Measurements from ENCODE around the gene DUOX1. TPM values are rescaled to one million over a fixed set of nuclear protein-coding genes. Genes with fewer than 3 reads are reported as not detected.

The DUOX1 gene
- total and polyA plus RNA-seq, 4 donors = 0.02 to 0.94 (median 0.08) TPM; not detected in 1

GRCh38 chr15:45177285-45177684 is 47.5 kb downstream of the DUOX1 start (continued):
- TF ChIP-seq REST (IDR thresholded peaks at IDR 0.05) (no peak), NR2F2 (IDR thresholded peaks at IDR 0.05) (no peak)

GRCh38 chr15:45179221-45179985 is 49.6 kb downstream of the DUOX1 start:
- WGBS = 84% methylated on average over 13 of the region's 13 CpGs
- TF ChIP-seq RAD21 (IDR thresholded peaks at IDR 0.05) (peak in 1 of 2 donors; percentile 76), HNF4A (conservative IDR thresholded peaks at IDR 0.05) (no peak), GABPA (IDR thresholded peaks at IDR 0.05 in 1 of 2, conservative IDR thresholded peaks at IDR 0.05 in 1 of 2) (no peak), CTCF (IDR thresholded peaks at IDR 0.05; ENCODE audit: low read depth, low read length, missing input control) (peak; percentile 47), SP1 (IDR thresholded peaks at IDR 0.05) (no peak), MAX (IDR thresholded peaks at IDR 0.05) (no peak), FOXA2 (IDR thresholded peaks at IDR 0.05) (no peak), TAF1 (conservative IDR thresholded peaks at IDR 0.05) (no peak)
- Histone ChIP-seq H3K4me3 (ENCODE audit: low read depth in 1 of 3, low read length in 3 of 3) (no peak overlapping the region), H3K27me3 (ENCODE audit: control insufficient read depth in 4 of 4, insufficient read depth in 4 of 4, low read length in 3 of 4) (no peaks in the 10 kb centered on the region), H3K9ac (ENCODE audit: low read depth in 1 of 2, low read length in 2 of 2) (no peak overlapping the region), H3K4me1 (ENCODE audit: control insufficient read depth in 4 of 4, insufficient read depth in 4 of 4, low read length in 3 of 4) (peaks cover 0 to 17% (median 6%) of the 10 kb centered on the region in 4 donors), H3K36me3 (ENCODE audit: control insufficient read depth in 4 of 4, insufficient read depth in 3 of 4, low read depth in 1 of 4, low read length in 3 of 4) (peaks cover 0 to 8% (median 2%) of the 10 kb centered on the region in 4 donors), H3K27ac (ENCODE audit: low read depth in 1 of 2, low read length in 2 of 2) (no peak overlapping the region), H3K9me3 (ENCODE audit: control insufficient read depth in 4 of 4, low read length in 3 of 4) (no peaks in the 10 kb centered on the region)
- no peak for DNase-seq (ENCODE audit: low spot score)

- 84% methylated on average over 7 of the region's 7 CpGs for WGBS
- Histone ChIP-seq H3K27ac (ENCODE audit: low read depth in 1 of 2, low read length in 2 of 2) (no peak overlapping the region), H3K9me3 (ENCODE audit: control insufficient read depth in 4 of 4, low read length in 3 of 4) (no peaks in the 10 kb centered on the region), H3K4me1 (ENCODE audit: control insufficient read depth in 4 of 4, insufficient read depth in 4 of 4, low read length in 3 of 4) (peaks cover 6 to 24% (median 13%) of the 10 kb centered on the region in 4 donors), H3K4me3 (ENCODE audit: low read depth in 1 of 3, low read length in 3 of 3) (no peak overlapping the region), H3K27me3 (ENCODE audit: control insufficient read depth in 4 of 4, insufficient read depth in 4 of 4, low read length in 3 of 4) (no peaks in the 10 kb centered on the region), H3K36me3 (ENCODE audit: control insufficient read depth in 4 of 4, insufficient read depth in 3 of 4, low read depth in 1 of 4, low read length in 3 of 4) (peaks cover 0 to 5% (median 2%) of the 10 kb centered on the region in 4 donors), H3K9ac (ENCODE audit: low read depth in 1 of 2, low read length in 2 of 2) (no peak overlapping the region)
- DNase-seq (ENCODE audit: low spot score) = no peak
- TF ChIP-seq YY1 (IDR thresholded peaks at IDR 0.05) (no peak), HNF4A (conservative IDR thresholded peaks at IDR 0.05) (no peak), NR2F2 (IDR thresholded peaks at IDR 0.05) (no peak), EGR1 (IDR thresholded peaks at IDR 0.05; ENCODE audit: low read depth in 2 of 2) (no peak), GABPA (IDR thresholded peaks at IDR 0.05 in 1 of 2, conservative IDR thresholded peaks at IDR 0.05 in 1 of 2) (no peak), HNF4G (IDR thresholded peaks at IDR 0.05) (no peak), CTCF (IDR thresholded peaks at IDR 0.05; ENCODE audit: low read depth, low read length, missing input control) (no peak), RAD21 (IDR thresholded peaks at IDR 0.05) (no peak), ATF3 (IDR thresholded peaks at IDR 0.05) (no peak), MAX (IDR thresholded peaks at IDR 0.05) (no peak), FOXA2 (IDR thresholded peaks at IDR 0.05) (no peak), REST (IDR thresholded peaks at IDR 0.05) (no peak)
Observed at GRCh38 chr15:45180201-45180600, 50.4 kb downstream of the DUOX1 start.
